Neural cell (in vitro differentiated cells): ENCODE measurements around the gene TENM3.

Experiments used
- EZH2 ChIP-seq: fragments of 200-600, 300-800 bp; shearing (Covaris generic), sonication (generic); IDR thresholded peaks from 2 replicates; pipeline ENCODE4 v1.6.1; 2014; ENCODE audit warnings: antibody characterized with exemption, low read length, borderline replicate concordance, mild to moderate bottlenecking; ENCODE audit not compliant: insufficient read depth, poor library complexity, severe bottlenecking
- POLR2AphosphoS5 ChIP-seq: IDR thresholded peaks from 2 replicates; pipeline ENCODE4 v1.6.1; 2012
- TAF1 ChIP-seq: IDR thresholded peaks from 2 replicates; pipeline ENCODE4 v1.6.1; 2012; ENCODE audit warnings: low read depth
- TF ChIP-seq, protein P1 (sequence below): fragments of 450-650 bp; IDR thresholded peaks from 2 replicates; pipeline ENCODE4 v1.5.1; 2014; ENCODE audit warnings: antibody characterized with exemption, mild to moderate bottlenecking, moderate library complexity; ENCODE audit not compliant: poor library complexity, severe bottlenecking

- TF ChIP-seq, protein P1, sequence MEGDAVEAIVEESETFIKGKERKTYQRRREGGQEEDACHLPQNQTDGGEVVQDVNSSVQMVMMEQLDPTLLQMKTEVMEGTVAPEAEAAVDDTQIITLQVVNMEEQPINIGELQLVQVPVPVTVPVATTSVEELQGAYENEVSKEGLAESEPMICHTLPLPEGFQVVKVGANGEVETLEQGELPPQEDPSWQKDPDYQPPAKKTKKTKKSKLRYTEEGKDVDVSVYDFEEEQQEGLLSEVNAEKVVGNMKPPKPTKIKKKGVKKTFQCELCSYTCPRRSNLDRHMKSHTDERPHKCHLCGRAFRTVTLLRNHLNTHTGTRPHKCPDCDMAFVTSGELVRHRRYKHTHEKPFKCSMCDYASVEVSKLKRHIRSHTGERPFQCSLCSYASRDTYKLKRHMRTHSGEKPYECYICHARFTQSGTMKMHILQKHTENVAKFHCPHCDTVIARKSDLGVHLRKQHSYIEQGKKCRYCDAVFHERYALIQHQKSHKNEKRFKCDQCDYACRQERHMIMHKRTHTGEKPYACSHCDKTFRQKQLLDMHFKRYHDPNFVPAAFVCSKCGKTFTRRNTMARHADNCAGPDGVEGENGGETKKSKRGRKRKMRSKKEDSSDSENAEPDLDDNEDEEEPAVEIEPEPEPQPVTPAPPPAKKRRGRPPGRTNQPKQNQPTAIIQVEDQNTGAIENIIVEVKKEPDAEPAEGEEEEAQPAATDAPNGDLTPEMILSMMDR: no peak
- TF ChIP-seq TAF1 (no peak), EZH2 (no peak), POLR2AphosphoS5 (no peak)
These were observed 543.8 kb downstream of the TENM3 start for GRCh38 chr4:182786991-182787390.
